Esophagus muscularis mucosa (tissue), 4 donors: Measurements from ENCODE around the gene GALK2.

Source experiments
- CTCF ChIP-seq, 3 experiments: fragments of 200-600 bp in 2 of 3; fragments of 450-650 bp in 1 of 3; sonication (generic) in 2 of 3; IDR thresholded peaks; one replicate each; pipeline ENCODE4 v1.5.1; 2017 to 2019; ENCODE audit warnings: antibody characterized with exemption in 3 of 3, mild to moderate bottlenecking in 2 of 3, moderate library complexity in 1 of 3
- EP300 ChIP-seq: sonication (generic); formaldehyde crosslinking; IDR thresholded peaks from one replicate; pipeline ENCODE4 v1.6.1; 2017; ENCODE audit warnings: antibody characterized with exemption
- POLR2A ChIP-seq: fragments of 450-650 bp; IDR thresholded peaks from one replicate; pipeline ENCODE4 v1.6.1; 2017; ENCODE audit warnings: antibody characterized with exemption, moderate library complexity, mild to moderate bottlenecking, low read depth

- TF ChIP-seq POLR2A (no peak), CTCF (IDR thresholded peaks at IDR 0.05) (no peak), EP300 (no peak)
These were observed 4.9 kb downstream of the GALK2 start for GRCh38 chr15:49174902-49175301.
